Naive B cell (primary cell): ENCODE data around the gene KLHL18. TPM values are rescaled to one million over a fixed set of nuclear protein-coding genes. Genes with fewer than 3 reads are reported as not detected.
"Not testable (repeated sequence)": the region's sequence is repeated elsewhere in the genome, so short reads cannot be mapped to it uniquely, and the experiment has no call there.

Source experiments
- ATAC-seq, 2 donors: fragments of 150-1000 bp; cut with Tn5 transposase; 2 replicates each; pipeline ENCODE4 v1.10.0; 2021; ENCODE audit warnings: low read depth in 2 of 2, mild to moderate bottlenecking in 2 of 2, moderate library complexity in 2 of 2
- DNase-seq: peaks from one replicate; pipeline ENCODE4 v3.0.0; 2022
- H3K27ac Mint-ChIP-seq, 6 donors: one replicate each; pipeline ENCODE4 v1.8.0; 2020 to 2022; ENCODE audit warnings: mild to moderate bottlenecking in 6 of 6, mixed read lengths in 6 of 6, moderate library complexity in 5 of 6, inconsistent platforms in 2 of 6
- H3K27me3 Mint-ChIP-seq, 3 donors: one replicate each; pipeline ENCODE4 v1.8.0; 2021 to 2022; ENCODE audit warnings: mixed read lengths in 3 of 3, mild to moderate bottlenecking in 1 of 3
- H3K36me3 Mint-ChIP-seq, 2 donors: one replicate each; pipeline ENCODE4 v1.8.0; 2020 to 2022; ENCODE audit warnings: mixed read lengths in 2 of 2, inconsistent platforms in 1 of 2, mild to moderate bottlenecking in 1 of 2
- H3K4me1 Mint-ChIP-seq, 3 donors: one replicate each; pipeline ENCODE4 v1.8.0; 2020 to 2022; ENCODE audit warnings: mixed read lengths in 3 of 3, inconsistent platforms in 1 of 3, mild to moderate bottlenecking in 1 of 3, moderate library complexity in 1 of 3
- H3K4me3 Mint-ChIP-seq, 8 donors: one replicate each; pipeline ENCODE4 v1.8.0; 2020 to 2022; ENCODE audit warnings: mild to moderate bottlenecking in 8 of 8, mixed read lengths in 8 of 8, moderate library complexity in 8 of 8, inconsistent platforms in 2 of 8
- H3K9me3 Mint-ChIP-seq, 7 donors: one replicate each; pipeline ENCODE4 v1.8.0; 2020 to 2022; ENCODE audit warnings: mixed read lengths in 7 of 7, mild to moderate bottlenecking in 5 of 7, inconsistent platforms in 2 of 7, moderate library complexity in 1 of 7
- polyA plus RNA-seq, 6 donors: library from polyadenylated mRNA; unstranded; fragments of 300-500 nt; fragmentation: Illumina TruSeq; gene quantifications; one replicate each; pipeline ENCODE4 v1.2.3, GENCODE V29; 2021; ENCODE audit warnings: low read depth in 6 of 6

KLHL18 gene
- 10 to 100 TPM; 14.7 to 23.5 (median 19.6) TPM for polyA plus RNA-seq

- H3K9me3 Mint-ChIP-seq: peaks cover 0 to 3% (median 0%) of the 10 kb centered on the region in 7 donors
- H3K4me1 Mint-ChIP-seq: peaks cover 35 to 66% (median 50%) of the 10 kb centered on the region in 3 donors
- ATAC-seq (peak; percentile 79 to 81), DNase-seq (peak; percentile 97)
- H3K4me3 Mint-ChIP-seq: peak within 1 kb of the TSS; percentile 94 to 100 (median 97)
- H3K36me3 Mint-ChIP-seq: peaks cover 0 to 10% of the 10 kb centered on the region in 2 donors
- H3K27me3 Mint-ChIP-seq: no peaks in the 10 kb centered on the region
- H3K27ac Mint-ChIP-seq: peak within 1 kb of the TSS; percentile 99 to 100 (median 100)
Observed at GRCh38 chr3:47282424-47283192, at the start of gene KLHL18, which contains the start of gene KIF9. TSS of gene KLHL18 (plus strand) at chr3:47282944. CDS start at chr3:47282966, 22 bp downstream. TSS of gene KIF9 (minus strand) at chr3:47282799. CDS start at chr3:47277374, 5,425 bp downstream.

- no peak for ATAC-seq
- Mint-ChIP-seq H3K4me1 (no peaks in the 10 kb centered on the region), H3K4me3 (no peak overlapping the region), H3K36me3 (no peaks in the 10 kb centered on the region), H3K27me3 (no peaks in the 10 kb centered on the region), H3K27ac (no peak overlapping the region), H3K9me3 (no peaks in the 10 kb centered on the region)
- DNase-seq: no peak
Observed at GRCh38 chr3:47238017-47238416, 44.7 kb upstream of the KLHL18 start.

GRCh38 chr3:47239929-47240328 lies 42.8 kb upstream of the KLHL18 start:
- ATAC-seq (no peak), DNase-seq (no peak)
- Mint-ChIP-seq H3K36me3 (no peaks in the 10 kb centered on the region), H3K9me3 (no peaks in the 10 kb centered on the region), H3K4me1 (no peaks in the 10 kb centered on the region), H3K27me3 (no peaks in the 10 kb centered on the region), H3K27ac (peak overlapping the region in 1 of 6 donors; percentile 61), H3K4me3 (no peak overlapping the region)

- H3K36me3 Mint-ChIP-seq: no peaks in the 10 kb centered on the region
- H3K4me3 Mint-ChIP-seq: no peak overlapping the region
- DNase-seq: no peak
- H3K27me3 Mint-ChIP-seq: no peaks in the 10 kb centered on the region
- no peaks in the 10 kb centered on the region for H3K4me1 Mint-ChIP-seq
- ATAC-seq: no peak
- H3K9me3 Mint-ChIP-seq: no peaks in the 10 kb centered on the region
- no peak overlapping the region for H3K27ac Mint-ChIP-seq
Observed at GRCh38 chr3:47243419-47244147, 39.2 kb upstream of the KLHL18 start.

GRCh38 chr3:47244531-47245100 lies 38.1 kb upstream of the KLHL18 start:
- no peak overlapping the region for H3K4me3 Mint-ChIP-seq
- no peaks in the 10 kb centered on the region for H3K27me3 Mint-ChIP-seq
- no peaks in the 10 kb centered on the region for H3K4me1 Mint-ChIP-seq
- no peak for ATAC-seq
- H3K27ac Mint-ChIP-seq: no peak overlapping the region
- no peak for DNase-seq
- no peaks in the 10 kb centered on the region for H3K36me3 Mint-ChIP-seq
- H3K9me3 Mint-ChIP-seq: no peaks in the 10 kb centered on the region

- Mint-ChIP-seq H3K27me3 (no peaks in the 10 kb centered on the region), H3K36me3 (no peaks in the 10 kb centered on the region), H3K9me3 (no peaks in the 10 kb centered on the region), H3K4me3 (peak overlapping the region in 1 of 8 donors; percentile 25), H3K27ac (peak overlapping the region in 1 of 6 donors; percentile 28), H3K4me1 (no peaks in the 10 kb centered on the region)
- ATAC-seq: no peak
- no peak for DNase-seq
Observed at GRCh38 chr3:47245271-47245670, 37.5 kb upstream of the KLHL18 start.

- Mint-ChIP-seq H3K27ac (peak overlapping the region in 1 of 6 donors; percentile 20), H3K36me3 (no peaks in the 10 kb centered on the region)
Observed at GRCh38 chr3:47247131-47248064, 35.3 kb upstream of the KLHL18 start.

GRCh38 chr3:47250309-47251060 lies 32.3 kb upstream of the KLHL18 start:
- no peak for ATAC-seq
- Mint-ChIP-seq H3K27ac (no peak overlapping the region), H3K36me3 (no peaks in the 10 kb centered on the region), H3K9me3 (no peaks in the 10 kb centered on the region), H3K27me3 (no peaks in the 10 kb centered on the region), H3K4me1 (no peaks in the 10 kb centered on the region), H3K4me3 (no peak overlapping the region)
- no peak for DNase-seq

More at GRCh38 chr3:47247131-47248064, 35.3 kb upstream of the KLHL18 start:
- Mint-ChIP-seq H3K9me3 (no peaks in the 10 kb centered on the region), H3K4me1 (no peaks in the 10 kb centered on the region), H3K27me3 (no peaks in the 10 kb centered on the region), H3K4me3 (peak overlapping the region in 1 of 8 donors; percentile 1)
- DNase-seq: no peak
- no peak for ATAC-seq

GRCh38 chr3:47251085-47251484 lies 31.7 kb upstream of the KLHL18 start:
- not testable (repeated sequence) for H3K4me3 Mint-ChIP-seq, H3K36me3 Mint-ChIP-seq, DNase-seq, H3K27me3 Mint-ChIP-seq, H3K4me1 Mint-ChIP-seq, H3K9me3 Mint-ChIP-seq, ATAC-seq, H3K27ac Mint-ChIP-seq

GRCh38 chr3:47251689-47252088 lies 31.1 kb upstream of the KLHL18 start:
- DNase-seq (no peak), ATAC-seq (no peak)
- Mint-ChIP-seq H3K9me3 (no peaks in the 10 kb centered on the region), H3K4me3 (no peak overlapping the region), H3K4me1 (no peaks in the 10 kb centered on the region), H3K27ac (no peak overlapping the region), H3K27me3 (no peaks in the 10 kb centered on the region), H3K36me3 (no peaks in the 10 kb centered on the region)

- not testable (repeated sequence) for H3K27me3 Mint-ChIP-seq, H3K4me3 Mint-ChIP-seq, H3K36me3 Mint-ChIP-seq, DNase-seq, H3K9me3 Mint-ChIP-seq, H3K27ac Mint-ChIP-seq, ATAC-seq, H3K4me1 Mint-ChIP-seq
Observed at GRCh38 chr3:47256331-47256730, 26.4 kb upstream of the KLHL18 start.

GRCh38 chr3:47259114-47259513 lies 23.6 kb upstream of the KLHL18 start:
- peaks cover 0 to 6% (median 0%) of the 10 kb centered on the region in 3 donors for H3K4me1 Mint-ChIP-seq
- no peak overlapping the region for H3K4me3 Mint-ChIP-seq
- H3K27me3 Mint-ChIP-seq: no peaks in the 10 kb centered on the region
- ATAC-seq: no peak
- no peak overlapping the region for H3K27ac Mint-ChIP-seq
- no peaks in the 10 kb centered on the region for H3K9me3 Mint-ChIP-seq
- H3K36me3 Mint-ChIP-seq: no peaks in the 10 kb centered on the region
- no peak for DNase-seq
